PC-3 (cell line): ENCODE results near the gene LPIN2. TPM values are rescaled to one million over a fixed set of nuclear protein-coding genes. Genes with fewer than 3 reads are reported as not detected.

Experiments used
- ATAC-seq: fragments of 200-7000 bp; cut with Tn5 transposase; 2 replicates; pipeline ENCODE4 v1.9.1; 2020; ENCODE audit warnings: mild to moderate bottlenecking, moderate library complexity
- BruUV-seq: library from RNA; stranded (reverse); fragments of 400-500 nt; replicated peaks from 2 replicates; lab custom pipeline; 2021; lab: Mats Ljungman, UMichigan
- CTCF ChIA-PET: fragments of 300-600 bp; sonication (Branson Sonifier 250); formaldehyde crosslinking; loops from one replicate; lab custom pipeline; 2022; ENCODE audit warnings: antibody characterized with exemption; lab: Charles Lee
- POLR2A ChIA-PET: fragments of 300-600 bp; sonication (Branson Sonifier 250); formaldehyde crosslinking; loops from one replicate; lab custom pipeline; 2022; ENCODE audit warnings: antibody characterized with exemption; ENCODE audit not compliant: unreplicated experiment; lab: Charles Lee
- DNase-seq: peaks from one replicate; pipeline ENCODE4 v3.0.0-alpha.2; 2015
- H2AFZ ChIP-seq: fragments of 300-600 bp; sonication (generic); 2 replicates; pipeline ENCODE4 v1.6.0; 2016; ENCODE audit warnings: antibody characterized with exemption, low read length
- H3F3A ChIP-seq: fragments of 300-600 bp; sonication (generic); one replicate; pipeline ENCODE4 v1.6.0; 2017; ENCODE audit warnings: antibody characterized with exemption, low read length, control low read depth, mild to moderate bottlenecking; ENCODE audit not compliant: unreplicated experiment
- H3K27ac ChIP-seq: fragments of 300-600 bp; sonication (generic); 2 replicates; pipeline ENCODE4 v1.5.1; 2016; ENCODE audit warnings: mild to moderate bottlenecking, low read length
- H3K27me3 ChIP-seq: fragments of 300-600 bp; sonication (generic); 2 replicates; pipeline ENCODE4 v1.6.1; 2016; ENCODE audit warnings: low read length, mixed read lengths
- H3K36me3 ChIP-seq: fragments of 300-600 bp; sonication (generic); 2 replicates; pipeline ENCODE4 v1.6.1; 2016; ENCODE audit warnings: low read depth, mixed run types, low read length, mixed read lengths
- H3K4me1 ChIP-seq: fragments of 300-600 bp; sonication (generic); 2 replicates; pipeline ENCODE4 v1.5.1; 2016; ENCODE audit warnings: low read length; ENCODE audit not compliant: insufficient read depth
- H3K4me2 ChIP-seq: fragments of 300-600 bp; sonication (generic); 2 replicates; pipeline ENCODE4 v1.6.0; 2016; ENCODE audit warnings: low read length
- H3K4me3 ChIP-seq: fragments of 300-600 bp; sonication (generic); 2 replicates; pipeline ENCODE4 v1.5.1; 2016; ENCODE audit warnings: mild to moderate bottlenecking, low read length, mixed read lengths
- H3K79me2 ChIP-seq: fragments of 300-600 bp; sonication (generic); 2 replicates; pipeline ENCODE4 v1.6.1; 2017; ENCODE audit warnings: low read length, mixed read lengths
- H3K9ac ChIP-seq: fragments of 300-600 bp; sonication (generic); 2 replicates; pipeline ENCODE4 v1.6.0; 2016; ENCODE audit warnings: mild to moderate bottlenecking, low read length
- H3K9me2 ChIP-seq: fragments of 300-600 bp; sonication (generic); replicated peaks from 2 replicates; pipeline ENCODE4 v1.6.1; 2016; ENCODE audit warnings: mixed run types, low read length, mixed read lengths
- H3K9me3 ChIP-seq: fragments of 300-600 bp; sonication (generic); 2 replicates; pipeline ENCODE4 v1.6.1; 2016; ENCODE audit warnings: low read length, mixed read lengths
- H4K20me1 ChIP-seq: fragments of 300-600 bp; sonication (generic); 2 replicates; pipeline ENCODE4 v1.6.1; 2016; ENCODE audit warnings: low read length, mixed read lengths
- EZH2 ChIP-seq: fragments of 300-600 bp; sonication (generic); IDR thresholded peaks from one replicate; pipeline ENCODE4 v1.6.1; 2017; ENCODE audit warnings: antibody characterized with exemption, mild to moderate bottlenecking, low read length; ENCODE audit not compliant: unreplicated experiment
- EZH2phosphoT487 ChIP-seq: fragments of 300-600 bp; sonication (generic); IDR thresholded peaks from 2 replicates; pipeline ENCODE4 v1.6.1; 2018; ENCODE audit warnings: mild to moderate bottlenecking, antibody characterized with exemption, low read length, borderline replicate concordance
- intact Hi-C: fragments of 100-400 bp; cut with micrococcal nuclease; formaldehyde crosslinking; loops from 2 replicates; pipeline ENCODE4 v1.9.0; 2023
- total RNA-seq: library from RNA; depleted of rRNA; stranded (reverse); fragments of >200 nt; gene quantifications from 2 replicates; pipeline ENCODE4 v1.2.3, GENCODE V29; 2014
- TF ChIP-seq, protein P1 (sequence below): fragments of 300-600 bp; sonication (generic); conservative IDR thresholded peaks from 2 replicates; pipeline ENCODE4 v1.5.1; 2017; ENCODE audit warnings: antibody characterized with exemption, low read depth, mild to moderate bottlenecking, low read length

The LPIN2 gene
- total RNA-seq, 1 experiment from 2014 or later: 9.8 TPM

GRCh38 chr18:2971741-2972552 is 41.0 kb downstream of the LPIN2 start:
- no peak overlapping the region for H3K4me3 ChIP-seq
- ChIA-PET POLR2A (no interaction called here), CTCF (no interaction called here)
- H3K4me1 ChIP-seq: no peaks in the 10 kb centered on the region
- no peak overlapping the region for H3K4me2 ChIP-seq
- TF ChIP-seq EZH2: no peak
- no peak for TF ChIP-seq EZH2phosphoT487
- TF ChIP-seq, protein P1, sequence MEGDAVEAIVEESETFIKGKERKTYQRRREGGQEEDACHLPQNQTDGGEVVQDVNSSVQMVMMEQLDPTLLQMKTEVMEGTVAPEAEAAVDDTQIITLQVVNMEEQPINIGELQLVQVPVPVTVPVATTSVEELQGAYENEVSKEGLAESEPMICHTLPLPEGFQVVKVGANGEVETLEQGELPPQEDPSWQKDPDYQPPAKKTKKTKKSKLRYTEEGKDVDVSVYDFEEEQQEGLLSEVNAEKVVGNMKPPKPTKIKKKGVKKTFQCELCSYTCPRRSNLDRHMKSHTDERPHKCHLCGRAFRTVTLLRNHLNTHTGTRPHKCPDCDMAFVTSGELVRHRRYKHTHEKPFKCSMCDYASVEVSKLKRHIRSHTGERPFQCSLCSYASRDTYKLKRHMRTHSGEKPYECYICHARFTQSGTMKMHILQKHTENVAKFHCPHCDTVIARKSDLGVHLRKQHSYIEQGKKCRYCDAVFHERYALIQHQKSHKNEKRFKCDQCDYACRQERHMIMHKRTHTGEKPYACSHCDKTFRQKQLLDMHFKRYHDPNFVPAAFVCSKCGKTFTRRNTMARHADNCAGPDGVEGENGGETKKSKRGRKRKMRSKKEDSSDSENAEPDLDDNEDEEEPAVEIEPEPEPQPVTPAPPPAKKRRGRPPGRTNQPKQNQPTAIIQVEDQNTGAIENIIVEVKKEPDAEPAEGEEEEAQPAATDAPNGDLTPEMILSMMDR: no peak
- H3F3A ChIP-seq: no peaks in the 10 kb centered on the region
- H3K27me3 ChIP-seq: no peaks in the 10 kb centered on the region
- no peak for ATAC-seq
- no peak for DNase-seq
- 0 out of 2 replicates have a peak, but pooled peaks cover under 1% of the 10 kb centered on the region for H3K79me2 ChIP-seq
- H4K20me1 ChIP-seq: no peaks in the 10 kb centered on the region
- H3K9ac ChIP-seq: no peak overlapping the region
- H3K9me3 ChIP-seq: no peaks in the 10 kb centered on the region
- no peaks in the 10 kb centered on the region for H3K36me3 ChIP-seq
- H3K27ac ChIP-seq: no peak overlapping the region
- no peaks in the 10 kb centered on the region for H3K9me2 ChIP-seq
- BruUV-seq: no TSS peak
- H2AFZ ChIP-seq: no peak overlapping the region
- intact Hi-C loops: no loop called here

DNA sequence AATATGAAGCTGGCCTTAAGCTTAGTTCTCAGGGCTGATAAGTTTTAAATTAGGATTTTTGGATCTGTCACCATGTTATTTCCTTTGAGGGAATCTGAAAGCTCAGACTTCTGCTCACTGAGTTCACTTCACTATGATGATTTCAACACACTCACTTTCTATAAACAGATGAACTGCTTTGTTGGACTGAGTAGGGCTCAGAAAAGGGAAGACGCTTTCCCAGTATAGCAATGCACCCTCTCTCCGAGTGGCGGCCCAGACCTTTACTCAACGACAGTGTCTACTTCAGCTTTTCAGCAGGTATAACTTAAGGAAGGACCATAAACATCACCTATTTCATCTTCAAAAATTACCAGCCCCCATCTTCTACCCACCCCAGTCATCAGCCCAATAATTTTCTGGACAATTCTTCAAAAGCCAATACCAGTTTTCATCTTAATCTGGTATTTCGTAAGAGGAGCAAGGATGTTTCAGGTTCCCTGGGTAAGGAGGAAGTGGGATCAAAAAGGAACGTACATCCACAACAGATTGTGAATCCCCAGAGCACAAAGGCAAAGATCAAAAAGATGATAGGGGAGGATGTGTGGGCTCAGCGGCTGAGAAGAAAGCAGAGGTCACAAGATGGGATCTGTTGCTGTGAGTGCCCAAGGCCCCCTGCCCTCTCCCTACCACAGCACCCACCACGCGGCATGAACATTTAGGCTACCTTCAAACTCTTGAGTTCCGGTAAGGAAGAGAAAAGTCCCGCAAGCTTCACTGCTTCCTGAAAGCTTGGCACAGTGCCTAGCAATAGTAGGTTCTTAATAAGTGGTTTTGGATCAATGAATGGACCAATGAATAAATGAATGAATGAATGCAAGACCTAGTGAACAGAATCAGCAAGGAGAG is 41.9 kb downstream of the LPIN2 start:
- H3K27ac ChIP-seq: no peak overlapping the region
- no peaks in the 10 kb centered on the region for H3K79me2 ChIP-seq
- no peak overlapping the region for H3K4me3 ChIP-seq

More for the DNA sequence above, 41.9 kb downstream of the LPIN2 start:
- Histone ChIP-seq H3K4me2 (no peak overlapping the region), H3K4me1 (no peaks in the 10 kb centered on the region), H3K9ac (no peak overlapping the region), H3K36me3 (no peaks in the 10 kb centered on the region), H2AFZ (no peak overlapping the region), H3K27me3 (no peaks in the 10 kb centered on the region), H4K20me1 (no peaks in the 10 kb centered on the region), H3K9me3 (no peaks in the 10 kb centered on the region), H3F3A (no peaks in the 10 kb centered on the region), H3K9me2 (no peaks in the 10 kb centered on the region)
- TF ChIP-seq EZH2 (no peak), EZH2phosphoT487 (no peak)
- TF ChIP-seq, protein P1: no peak
- ATAC-seq (no peak), DNase-seq (no peak)
- BruUV-seq: no TSS peak
- CTCF ChIA-PET: no interaction called here
- intact Hi-C loops: no loop called here
- POLR2A ChIA-PET: no interaction called here
